Tibial artery (tissue), 4 donors: Measurements from ENCODE around the gene PARD3B.

Experiments used
- DNase-seq, 2 donors: peaks; one replicate each; pipeline ENCODE4 v3.0.0-alpha.2; 2019
- H3K27ac ChIP-seq, 2 donors: fragments of 200-600 bp; sonication (generic) in 1 of 2; 1 replicate in 1 of 2; 2 replicates in 1 of 2; pipeline ENCODE4 v1.5.1; 2018 to 2019; ENCODE audit warnings: mild to moderate bottlenecking in 1 of 2
- H3K27me3 ChIP-seq, 2 donors: fragments of 200-600 bp; sonication (generic) in 1 of 2; one replicate each; pipeline versions ENCODE4 v1.5.1 to v1.6.0; 2016 to 2019
- H3K36me3 ChIP-seq, 3 donors: fragments of 200-600 bp; sonication (generic) in 2 of 3; one replicate each; pipeline ENCODE4 v1.5.1; 2016 to 2019; ENCODE audit warnings: mild to moderate bottlenecking in 2 of 3
- H3K4me1 ChIP-seq, 4 donors: fragments of 200-600 bp; sonication (generic) in 2 of 4; 1 replicate in 3 of 4; 2 replicates in 1 of 4; pipeline ENCODE4 v1.5.1; 2016 to 2019
- H3K4me3 ChIP-seq, 2 donors: fragments of 200-600 bp; sonication (generic) in 1 of 2; 1 replicate in 1 of 2; 2 replicates in 1 of 2; pipeline ENCODE4 v1.5.1; 2018 to 2019; ENCODE audit warnings: mild to moderate bottlenecking in 2 of 2
- H3K9me3 ChIP-seq, 3 donors: fragments of 200-600 bp; sonication (generic) in 1 of 3; one replicate each; pipeline ENCODE4 v1.5.1; 2016 to 2019
- intact Hi-C: fragments of 100-400 bp; cut with DNase I; formaldehyde crosslinking; loops from one replicate; pipeline ENCODE4 v1.15.0; 2023; ENCODE audit warnings: low total_unique reads
- TF ChIP-seq, protein P1 (sequence below), 2 experiments: fragments of 200-600 bp in 1 of 2; fragments of 450-650 bp in 1 of 2; IDR thresholded peaks; one replicate each; pipeline ENCODE4 v1.5.1; 2017 to 2019; ENCODE audit warnings: antibody characterized with exemption in 2 of 2, mild to moderate bottlenecking in 1 of 2, moderate library complexity in 1 of 2

The PARD3B gene

DNA sequence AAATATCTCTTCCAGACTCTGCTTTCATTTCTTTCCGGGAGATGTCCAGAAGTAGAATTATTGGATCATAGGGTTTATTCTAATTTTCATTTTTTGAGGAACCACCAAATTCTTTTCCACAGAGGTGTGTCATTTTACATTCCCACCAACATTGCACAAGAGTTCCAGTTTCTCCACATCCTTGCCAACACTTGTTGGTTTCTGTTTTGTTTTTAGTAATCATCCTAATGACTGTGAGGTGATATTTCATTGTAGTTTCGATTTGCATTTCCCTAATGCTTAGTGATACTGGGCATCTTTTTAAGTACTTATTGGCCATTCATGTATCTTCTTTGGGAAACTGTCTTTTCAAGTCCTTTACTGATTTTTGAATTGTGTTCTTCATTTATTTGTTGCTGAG lies 513.1 kb downstream of the PARD3B start:
- Histone ChIP-seq H3K36me3 (no peaks in the 10 kb centered on the region), H3K9me3 (no peaks in the 10 kb centered on the region), H3K4me3 (no peak overlapping the region), H3K27ac (no peak overlapping the region), H3K4me1 (no peaks in the 10 kb centered on the region), H3K27me3 (no peaks in the 10 kb centered on the region)
- TF ChIP-seq, protein P1, sequence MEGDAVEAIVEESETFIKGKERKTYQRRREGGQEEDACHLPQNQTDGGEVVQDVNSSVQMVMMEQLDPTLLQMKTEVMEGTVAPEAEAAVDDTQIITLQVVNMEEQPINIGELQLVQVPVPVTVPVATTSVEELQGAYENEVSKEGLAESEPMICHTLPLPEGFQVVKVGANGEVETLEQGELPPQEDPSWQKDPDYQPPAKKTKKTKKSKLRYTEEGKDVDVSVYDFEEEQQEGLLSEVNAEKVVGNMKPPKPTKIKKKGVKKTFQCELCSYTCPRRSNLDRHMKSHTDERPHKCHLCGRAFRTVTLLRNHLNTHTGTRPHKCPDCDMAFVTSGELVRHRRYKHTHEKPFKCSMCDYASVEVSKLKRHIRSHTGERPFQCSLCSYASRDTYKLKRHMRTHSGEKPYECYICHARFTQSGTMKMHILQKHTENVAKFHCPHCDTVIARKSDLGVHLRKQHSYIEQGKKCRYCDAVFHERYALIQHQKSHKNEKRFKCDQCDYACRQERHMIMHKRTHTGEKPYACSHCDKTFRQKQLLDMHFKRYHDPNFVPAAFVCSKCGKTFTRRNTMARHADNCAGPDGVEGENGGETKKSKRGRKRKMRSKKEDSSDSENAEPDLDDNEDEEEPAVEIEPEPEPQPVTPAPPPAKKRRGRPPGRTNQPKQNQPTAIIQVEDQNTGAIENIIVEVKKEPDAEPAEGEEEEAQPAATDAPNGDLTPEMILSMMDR (IDR thresholded peaks at IDR 0.05) = no peak
- intact Hi-C loops = no loop called here
- DNase-seq = no peak

DNA sequence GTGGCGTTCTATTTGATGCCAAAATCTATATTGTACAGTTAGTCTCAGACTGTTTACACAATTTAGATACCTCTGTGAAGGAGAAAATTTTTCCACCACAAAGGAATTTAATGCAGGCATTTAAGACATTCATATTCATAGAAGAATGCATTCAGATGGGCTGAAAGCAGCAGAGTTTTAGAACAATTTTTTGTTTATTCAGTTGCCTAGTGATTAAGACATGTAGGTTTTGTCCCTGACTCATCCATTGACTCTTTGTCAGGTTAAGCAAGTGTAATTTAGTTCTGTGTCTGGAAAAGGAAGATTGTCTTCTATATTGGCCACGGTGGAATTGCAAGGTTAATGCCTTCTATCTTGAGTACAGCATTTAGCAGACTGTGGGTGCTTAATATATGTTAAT lies 515.0 kb downstream of the PARD3B start:
- TF ChIP-seq, protein P1 (IDR thresholded peaks at IDR 0.05) = no peak
- no peak overlapping the region for H3K4me3 ChIP-seq
- intact Hi-C loops = no loop called here
- H3K9me3 ChIP-seq = no peaks in the 10 kb centered on the region
- DNase-seq = no peak
- H3K27me3 ChIP-seq = no peaks in the 10 kb centered on the region
- H3K27ac ChIP-seq = no peak overlapping the region
- no peaks in the 10 kb centered on the region for H3K36me3 ChIP-seq
- no peaks in the 10 kb centered on the region for H3K4me1 ChIP-seq

- no peaks in the 10 kb centered on the region for H3K36me3 ChIP-seq
- H3K9me3 ChIP-seq = no peaks in the 10 kb centered on the region
Measured at GRCh38 chr2:205066081-205066480, 520.8 kb downstream of the PARD3B start.

DNA sequence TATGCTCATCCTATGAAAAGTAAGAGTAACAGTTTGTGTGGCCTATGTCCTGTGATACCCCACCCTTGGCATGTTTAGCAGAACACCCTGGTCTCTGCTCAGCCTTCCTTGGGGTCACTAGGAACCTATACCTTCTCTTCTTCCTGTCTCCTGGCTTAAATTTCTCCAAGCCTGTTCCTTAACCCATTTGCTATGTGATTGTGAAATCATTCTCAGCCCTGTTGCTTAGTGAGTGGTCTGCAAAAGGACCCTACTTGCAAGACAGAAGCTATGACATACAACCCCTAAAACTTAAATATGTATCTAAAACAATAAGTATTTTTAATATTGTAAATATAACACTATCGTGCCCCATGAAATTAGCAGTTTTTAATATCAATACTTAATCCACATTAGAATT lies 524.7 kb downstream of the PARD3B start:
- TF ChIP-seq, protein P1 (IDR thresholded peaks at IDR 0.05) = no peak
- Histone ChIP-seq H3K27me3 (no peaks in the 10 kb centered on the region), H3K27ac (no peak overlapping the region), H3K9me3 (no peaks in the 10 kb centered on the region), H3K36me3 (no peaks in the 10 kb centered on the region), H3K4me1 (no peaks in the 10 kb centered on the region), H3K4me3 (no peak overlapping the region)
- intact Hi-C loops = no loop called here
- no peak for DNase-seq

More at GRCh38 chr2:205066081-205066480, 520.8 kb downstream of the PARD3B start:
- DNase-seq = no peak
- Histone ChIP-seq H3K27ac (no peak overlapping the region), H3K27me3 (no peaks in the 10 kb centered on the region), H3K4me3 (no peak overlapping the region), H3K4me1 (no peaks in the 10 kb centered on the region)
- TF ChIP-seq, protein P1 (IDR thresholded peaks at IDR 0.05) = no peak
- intact Hi-C loops = no loop called here

GRCh38 chr2:205070889-205071288 lies 525.6 kb downstream of the PARD3B start:
- no peak overlapping the region for H3K27ac ChIP-seq

More at GRCh38 chr2:205070889-205071288, 525.6 kb downstream of the PARD3B start:
- Histone ChIP-seq H3K4me1 (no peaks in the 10 kb centered on the region), H3K9me3 (no peaks in the 10 kb centered on the region), H3K4me3 (no peak overlapping the region), H3K36me3 (no peaks in the 10 kb centered on the region), H3K27me3 (no peaks in the 10 kb centered on the region)
- intact Hi-C loops = no loop called here
- TF ChIP-seq, protein P1 (IDR thresholded peaks at IDR 0.05) = no peak
- DNase-seq = no peak
